Mesenchymal stem cell (in vitro differentiated cells and primary cell): ENCODE data around the gene IP6K2.

Experiments used
- DNase-seq: peaks from one replicate; pipeline ENCODE4 v3.0.0-alpha.2; 2013
- H2AFZ ChIP-seq: one replicate; pipeline ENCODE4 v1.6.1; 2013; ENCODE audit warnings: low read depth, mild to moderate bottlenecking, control low read depth, inconsistent platforms, low read length, moderate library complexity
- H2AK5ac ChIP-seq: 2 replicates; pipeline ENCODE4 v1.6.1; 2013; ENCODE audit warnings: low read length, moderate library complexity, mild to moderate bottlenecking, inconsistent platforms; ENCODE audit not compliant: severe bottlenecking
- H2BK120ac ChIP-seq: one replicate; pipeline ENCODE4 v1.6.1; 2013; ENCODE audit warnings: low read depth, mild to moderate bottlenecking, inconsistent platforms, low read length, moderate library complexity
- H2BK12ac ChIP-seq, 2 experiments: one replicate each; pipeline ENCODE4 v1.6.1; 2013; ENCODE audit warnings: inconsistent platforms in 2 of 2, low read length in 2 of 2, mild to moderate bottlenecking in 2 of 2, moderate library complexity in 2 of 2, control low read depth in 1 of 2
- H2BK15ac ChIP-seq: one replicate; pipeline ENCODE4 v1.6.1; 2013; ENCODE audit warnings: mild to moderate bottlenecking, low read depth, inconsistent platforms; ENCODE audit not compliant: poor library complexity, severe bottlenecking
- H2BK5ac ChIP-seq: 2 replicates; pipeline ENCODE4 v1.6.1; 2013; ENCODE audit warnings: low read depth, mild to moderate bottlenecking, low read length, control low read depth, inconsistent platforms; ENCODE audit not compliant: poor library complexity, severe bottlenecking
- H3K14ac ChIP-seq, 2 experiments: one replicate each; pipeline ENCODE4 v1.6.1; 2013; ENCODE audit warnings: inconsistent platforms in 2 of 2, low read length in 2 of 2, control low read depth in 1 of 2, mild to moderate bottlenecking in 1 of 2, moderate library complexity in 1 of 2
- H3K18ac ChIP-seq, 2 experiments: one replicate each; pipeline ENCODE4 v1.6.1; 2013; ENCODE audit warnings: inconsistent platforms in 2 of 2, low read length in 2 of 2, control low read depth in 1 of 2, low read depth in 1 of 2, mild to moderate bottlenecking in 1 of 2
- H3K23ac ChIP-seq, 2 experiments: one replicate each; pipeline ENCODE4 v1.6.1; 2013; ENCODE audit warnings: inconsistent platforms in 2 of 2, low read length in 2 of 2, mild to moderate bottlenecking in 2 of 2, moderate library complexity in 2 of 2, control low read depth in 1 of 2
- H3K27ac ChIP-seq: 2 replicates; pipeline ENCODE4 v1.5.1; 2013; ENCODE audit warnings: mild to moderate bottlenecking, moderate library complexity, low read length, control low read depth, inconsistent platforms; ENCODE audit not compliant: poor library complexity, severe bottlenecking
- H3K27me3 ChIP-seq, 2 experiments: 2 replicates each; pipeline versions ENCODE4 v1.6.1 to v1.7.0; 2013; ENCODE audit warnings: low read length in 2 of 2, mild to moderate bottlenecking in 2 of 2, moderate library complexity in 2 of 2, control low read depth in 1 of 2, inconsistent platforms in 1 of 2; ENCODE audit not compliant: control insufficient read depth in 1 of 2, insufficient read depth in 1 of 2
- H3K36me3 ChIP-seq, 2 experiments: 2 replicates each; pipeline versions ENCODE4 v1.6.1 to v1.7.0; 2013; ENCODE audit warnings: low read length in 2 of 2, control low read depth in 1 of 2, inconsistent platforms in 1 of 2, low read depth in 1 of 2, mild to moderate bottlenecking in 1 of 2; ENCODE audit not compliant: insufficient read depth in 2 of 2, control insufficient read depth in 1 of 2
- H3K4ac ChIP-seq, 2 experiments: one replicate each; pipeline ENCODE4 v1.6.1; 2013; ENCODE audit warnings: inconsistent platforms in 2 of 2, low read length in 2 of 2, mild to moderate bottlenecking in 2 of 2, moderate library complexity in 2 of 2, control low read depth in 1 of 2, low read depth in 1 of 2
- H3K4me1 ChIP-seq: 2 replicates; pipeline ENCODE4 v1.6.1; 2013; ENCODE audit warnings: low read depth, low read length, control low read depth; ENCODE audit not compliant: control insufficient read depth, insufficient read depth
- H3K4me2 ChIP-seq: 2 replicates; pipeline ENCODE4 v1.6.1; 2013; ENCODE audit warnings: low read length, mild to moderate bottlenecking, inconsistent platforms; ENCODE audit not compliant: poor library complexity, severe bottlenecking
- H3K4me3 ChIP-seq, 2 experiments: 2 replicates each; pipeline versions ENCODE4 v1.5.1 to v1.7.0; 2013; ENCODE audit warnings: low read length in 2 of 2, mild to moderate bottlenecking in 2 of 2, control low read depth in 1 of 2, low read depth in 1 of 2; ENCODE audit not compliant: insufficient read depth in 1 of 2
- H3K79me1 ChIP-seq: replicated peaks from 2 replicates; pipeline ENCODE4 v1.6.1; 2013; ENCODE audit warnings: mild to moderate bottlenecking, control low read depth, low read length, inconsistent platforms; ENCODE audit not compliant: poor library complexity, severe bottlenecking
- H3K9ac ChIP-seq: 2 replicates; pipeline ENCODE4 v1.7.0; 2013; ENCODE audit warnings: mild to moderate bottlenecking, low read length, moderate library complexity
- H3K9me3 ChIP-seq: 2 replicates; pipeline ENCODE4 v1.7.0; 2013; ENCODE audit warnings: mild to moderate bottlenecking, low read length; ENCODE audit not compliant: control insufficient read depth
- H4K8ac ChIP-seq: one replicate; pipeline ENCODE4 v1.6.1; 2013; ENCODE audit warnings: inconsistent platforms, mild to moderate bottlenecking, low read length, moderate library complexity
- H4K91ac ChIP-seq: one replicate; pipeline ENCODE4 v1.6.1; 2013; ENCODE audit warnings: mild to moderate bottlenecking, low read length, inconsistent platforms
- WGBS: methylation state at CpG from one replicate; pipeline ENCODE4 v1.1.7; 2013; ENCODE audit warnings: mixed read lengths; 5-methylcytosine and 5-hydroxymethylcytosine counted together

Gene IP6K2

DNA sequence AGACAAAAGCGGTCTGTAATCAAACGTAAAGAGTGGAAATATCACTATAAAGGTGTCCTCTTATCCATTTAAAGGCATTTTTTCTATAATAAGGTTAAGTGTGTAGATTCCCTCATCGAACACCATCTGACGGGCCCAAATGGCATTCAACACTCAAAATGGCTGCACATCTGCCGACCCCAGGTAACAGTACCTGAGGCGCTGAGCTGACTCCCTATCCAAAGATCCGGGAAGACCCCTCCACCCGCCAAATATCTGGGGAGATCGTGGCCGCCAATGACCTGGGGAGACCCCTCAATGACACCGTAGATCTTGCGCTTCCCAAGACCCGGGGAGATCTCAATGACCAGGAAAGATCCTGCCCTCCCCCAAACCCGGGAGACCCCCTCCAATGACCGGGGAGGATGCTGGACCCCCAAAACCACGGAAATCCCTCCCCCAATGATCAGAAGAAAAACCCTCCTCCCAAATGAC is 476 bp downstream of the IP6K2 start:
- Histone ChIP-seq H2AFZ (no peak overlapping the region), H3K4me2 (peak overlapping the region; percentile 35), H4K8ac (peak overlapping the region; percentile 59), H3K79me1 (no peaks in the 10 kb centered on the region), H3K14ac (peak overlapping the region in 1 of 2 experiments; percentile 87), H2AK5ac (peak overlapping the region; percentile 99), H3K18ac (peak overlapping the region; percentile 87 to 94), H4K91ac (peak overlapping the region; percentile 94), H2BK15ac (no peak overlapping the region), H3K27ac (peak overlapping the region; percentile 82), H2BK5ac (peak overlapping the region; percentile 83), H2BK12ac (no peak overlapping the region), H3K9ac (peak overlapping the region; percentile 100), H3K4ac (peak overlapping the region; percentile 88 to 95), H3K9me3 (no peaks in the 10 kb centered on the region), H3K4me3 (peak overlapping the region; percentile 89 to 96), H3K27me3 (no peaks in the 10 kb centered on the region), H3K4me1 (peaks cover 15% of the 10 kb centered on the region), H2BK120ac (peak overlapping the region; percentile 86), H3K36me3 (peaks cover 22 to 26% of the 10 kb centered on the region in 2 experiments), H3K23ac (peak overlapping the region in 1 of 2 experiments; percentile 73)
- DNase-seq, result peak; percentile 23
- WGBS, result under 1% methylated on average over 14 of the region's 16 CpGs

DNA sequence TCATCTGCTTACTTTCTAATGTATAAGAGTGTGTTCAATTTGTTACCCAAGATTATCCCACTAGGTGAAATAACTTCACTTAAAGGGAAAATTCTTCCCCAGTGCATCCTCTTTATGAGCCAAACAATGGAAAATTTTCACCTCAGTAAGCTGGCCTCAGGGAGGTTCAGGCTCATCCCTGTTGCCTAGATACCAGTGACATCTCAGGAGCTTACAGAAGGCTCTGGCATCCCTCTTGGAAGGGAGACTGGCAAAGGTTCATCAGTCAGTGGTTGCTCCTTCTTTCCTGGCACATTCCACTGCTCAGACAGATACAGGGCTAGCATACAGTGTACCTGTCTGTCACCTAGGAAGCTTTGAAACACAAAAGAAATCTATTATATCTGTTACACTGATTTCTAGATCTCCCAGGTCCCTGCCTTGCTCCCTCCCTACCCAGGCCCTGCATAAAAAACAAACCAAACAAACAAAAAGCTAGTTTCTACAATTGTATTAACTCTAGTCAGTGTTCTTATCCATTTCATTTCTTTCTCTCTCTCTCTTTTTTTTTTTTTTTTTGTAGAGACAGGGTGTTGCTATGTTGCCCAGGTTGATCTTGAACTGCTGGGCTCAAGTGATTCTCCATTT is 1.7 kb downstream of the IP6K2 start:
- no peak overlapping the region for H3K14ac ChIP-seq
- H3K4me2 ChIP-seq, result peak overlapping the region; percentile 69

GRCh38 chr3:48711727-48712126 is 5.3 kb downstream of the IP6K2 start:
- H2BK120ac ChIP-seq, result no peak overlapping the region
- peaks cover 29% of the 10 kb centered on the region for H3K4me1 ChIP-seq
- H2AFZ ChIP-seq, result no peak overlapping the region
- DNase-seq, result no peak
- no peak overlapping the region for H3K4me3 ChIP-seq
- H3K23ac ChIP-seq, result no peak overlapping the region
- no peak overlapping the region for H3K4ac ChIP-seq
- peaks cover 51 to 56% of the 10 kb centered on the region in 2 experiments for H3K36me3 ChIP-seq
- H2BK15ac ChIP-seq, result no peak overlapping the region
- no peaks in the 10 kb centered on the region for H3K79me1 ChIP-seq
- no peak overlapping the region for H4K8ac ChIP-seq
- H2AK5ac ChIP-seq, result no peak overlapping the region
- H2BK5ac ChIP-seq, result no peak overlapping the region
- no peak overlapping the region for H3K14ac ChIP-seq
- WGBS, result 100% methylated on average over 1 of the region's 2 CpGs
- H3K9ac ChIP-seq, result peak overlapping the region; percentile 40
- peak overlapping the region; percentile 21 for H4K91ac ChIP-seq
- peak overlapping the region; percentile 33 for H3K27ac ChIP-seq
- no peaks in the 10 kb centered on the region for H3K27me3 ChIP-seq
- H3K4me2 ChIP-seq, result peak overlapping the region; percentile 45
- H2BK12ac ChIP-seq, result no peak overlapping the region
- H3K18ac ChIP-seq, result no peak overlapping the region
- no peaks in the 10 kb centered on the region for H3K9me3 ChIP-seq

More for the DNA sequence above, 1.7 kb downstream of the IP6K2 start:
- Histone ChIP-seq H2BK120ac (no peak overlapping the region), H3K27me3 (no peaks in the 10 kb centered on the region), H2AK5ac (no peak overlapping the region), H3K79me1 (no peaks in the 10 kb centered on the region), H3K9ac (peak overlapping the region; percentile 100), H3K18ac (no peak overlapping the region), H3K27ac (no peak overlapping the region), H4K8ac (no peak overlapping the region), H2BK5ac (no peak overlapping the region), H3K36me3 (peaks cover 34% of the 10 kb centered on the region in 2 experiments), H2AFZ (no peak overlapping the region), H3K4ac (no peak overlapping the region), H3K4me3 (peak overlapping the region in 1 of 2 experiments; percentile 96), H3K23ac (no peak overlapping the region), H2BK15ac (no peak overlapping the region), H3K4me1 (peaks cover 15% of the 10 kb centered on the region), H3K9me3 (no peaks in the 10 kb centered on the region), H4K91ac (no peak overlapping the region), H2BK12ac (no peak overlapping the region)
- DNase-seq, result peak; percentile 86

- Histone ChIP-seq H3K9me3 (no peaks in the 10 kb centered on the region), H2BK5ac (no peak overlapping the region), H3K79me1 (no peaks in the 10 kb centered on the region), H2BK120ac (no peak overlapping the region), H2BK12ac (no peak overlapping the region), H3K4me3 (peak overlapping the region in 1 of 2 experiments; percentile 6), H3K14ac (no peak overlapping the region), H3K4me1 (peaks cover 26% of the 10 kb centered on the region), H2AK5ac (peak overlapping the region; percentile 65), H2BK15ac (no peak overlapping the region), H3K23ac (no peak overlapping the region), H3K4me2 (no peak overlapping the region), H3K27ac (peak overlapping the region; percentile 85), H3K9ac (peak overlapping the region; percentile 62), H3K36me3 (peaks cover 58 to 73% of the 10 kb centered on the region in 2 experiments), H4K8ac (no peak overlapping the region), H4K91ac (no peak overlapping the region), H3K4ac (no peak overlapping the region), H3K18ac (no peak overlapping the region), H2AFZ (no peak overlapping the region), H3K27me3 (no peaks in the 10 kb centered on the region)
- no peak for DNase-seq
- WGBS, result 96% methylated on average over 7 of the region's 7 CpGs
These were observed 8.0 kb downstream of the IP6K2 start for GRCh38 chr3:48709051-48709461.
